NCI-H524 (cell line): ENCODE measurements around the gene WFDC13.
"Not testable (repeated sequence)": the region's sequence is repeated elsewhere in the genome, so short reads cannot be mapped to it uniquely, and the experiment has no call there.

Source experiments
- DNase-seq, 2 experiments: peaks; one replicate each; lab custom pipeline; 2025; lab: John Stamatoyannopoulos, UW

WFDC13 gene

GRCh38 chr20:45701873-45702272, at the start of gene WFDC13:
Gene WFDC13 (plus strand): TSS chr20:45702038. CDS start chr20:45702124, 86 bp downstream.
- DNase-seq, result no peak

GRCh38 chr20:45657038-45657437, 44.8 kb upstream of the WFDC13 start:
- not testable (repeated sequence) for DNase-seq

- no peak for DNase-seq
Observed at GRCh38 chr20:45670139-45670538, 31.7 kb upstream of the WFDC13 start, which contains the start of gene WFDC11. Gene WFDC11 (minus strand): TSS chr20:45670239. CDS start chr20:45650600, 19,639 bp downstream.

GRCh38 chr20:45672765-45673164, 29.1 kb upstream of the WFDC13 start:
- DNase-seq, result no peak

- no peak for DNase-seq
Observed at GRCh38 chr20:45679650-45680049, 22.2 kb upstream of the WFDC13 start.

- DNase-seq, result no peak
Observed at GRCh38 chr20:45685896-45686295, 15.9 kb upstream of the WFDC13 start.

GRCh38 chr20:45693346-45693745, 8.5 kb upstream of the WFDC13 start:
- DNase-seq, result not testable (repeated sequence)

GRCh38 chr20:45695496-45695895, 6.3 kb upstream of the WFDC13 start:
- DNase-seq, result no peak

- no peak for DNase-seq
Observed at GRCh38 chr20:45701104-45701503, 734 bp upstream of the WFDC13 start.

GRCh38 chr20:45704969-45705637, 3.3 kb downstream of the WFDC13 start, which contains the start of gene WFDC10B:
Gene WFDC10B (minus strand): TSS chr20:45705019. CDS start chr20:45685992, 19,027 bp downstream.
- DNase-seq, result peak; percentile 84 to 87

- not testable (repeated sequence) for DNase-seq
Observed at GRCh38 chr20:45716141-45716688, 14.4 kb downstream of the WFDC13 start.

- no peak for DNase-seq
Observed at GRCh38 chr20:45722047-45722446, 20.2 kb downstream of the WFDC13 start, which contains the start of gene SPINT4. Gene SPINT4 (plus strand): TSS chr20:45722347. CDS start chr20:45722368, 21 bp downstream.

- DNase-seq, result no peak
Observed at GRCh38 chr20:45725134-45725533, 23.3 kb downstream of the WFDC13 start.

- no peak for DNase-seq
Observed at GRCh38 chr20:45727044-45727443, 25.2 kb downstream of the WFDC13 start.

- DNase-seq, result no peak
Observed at GRCh38 chr20:45732199-45732598, 30.4 kb downstream of the WFDC13 start.

- DNase-seq, result no peak
Observed at GRCh38 chr20:45735552-45735951, 33.7 kb downstream of the WFDC13 start.

GRCh38 chr20:45735988-45736387, 34.1 kb downstream of the WFDC13 start:
- no peak for DNase-seq

GRCh38 chr20:45742596-45742995, 40.8 kb downstream of the WFDC13 start:
- DNase-seq, result no peak

- no peak for DNase-seq
Observed at GRCh38 chr20:45745015-45745414, 43.2 kb downstream of the WFDC13 start.

GRCh38 chr20:45751721-45752120, 49.9 kb downstream of the WFDC13 start:
- no peak for DNase-seq

- DNase-seq, result no peak
Observed at GRCh38 chr20:45752746-45753145, 50.9 kb downstream of the WFDC13 start.

GRCh38 chr20:45758096-45758495, 56.3 kb downstream of the WFDC13 start:
- no peak for DNase-seq
